Prostate gland (tissue), 2 donors: Measurements from ENCODE around the gene SSUH2.

Experiments used
- POLR2A ChIP-seq: fragments of 450-650 bp; IDR thresholded peaks from one replicate; pipeline ENCODE4 v1.6.1; 2016; ENCODE audit warnings: antibody characterized with exemption, mild to moderate bottlenecking
- POLR2AphosphoS5 ChIP-seq: sonication (generic); formaldehyde crosslinking; IDR thresholded peaks from one replicate; pipeline ENCODE4 v1.6.1; 2017; ENCODE audit warnings: antibody characterized with exemption
- TF ChIP-seq, protein P1 (sequence below), 4 experiments: fragments of 200-600 bp in 2 of 4; fragments of 450-650 bp in 2 of 4; sonication (generic) in 2 of 4; IDR thresholded peaks; 1 replicate in 3 of 4; 2 replicates in 1 of 4; pipeline ENCODE4 v1.5.1; 2016 to 2019; ENCODE audit warnings: antibody characterized with exemption in 4 of 4, mild to moderate bottlenecking in 2 of 4, moderate library complexity in 2 of 4

- TF ChIP-seq, protein P1, sequence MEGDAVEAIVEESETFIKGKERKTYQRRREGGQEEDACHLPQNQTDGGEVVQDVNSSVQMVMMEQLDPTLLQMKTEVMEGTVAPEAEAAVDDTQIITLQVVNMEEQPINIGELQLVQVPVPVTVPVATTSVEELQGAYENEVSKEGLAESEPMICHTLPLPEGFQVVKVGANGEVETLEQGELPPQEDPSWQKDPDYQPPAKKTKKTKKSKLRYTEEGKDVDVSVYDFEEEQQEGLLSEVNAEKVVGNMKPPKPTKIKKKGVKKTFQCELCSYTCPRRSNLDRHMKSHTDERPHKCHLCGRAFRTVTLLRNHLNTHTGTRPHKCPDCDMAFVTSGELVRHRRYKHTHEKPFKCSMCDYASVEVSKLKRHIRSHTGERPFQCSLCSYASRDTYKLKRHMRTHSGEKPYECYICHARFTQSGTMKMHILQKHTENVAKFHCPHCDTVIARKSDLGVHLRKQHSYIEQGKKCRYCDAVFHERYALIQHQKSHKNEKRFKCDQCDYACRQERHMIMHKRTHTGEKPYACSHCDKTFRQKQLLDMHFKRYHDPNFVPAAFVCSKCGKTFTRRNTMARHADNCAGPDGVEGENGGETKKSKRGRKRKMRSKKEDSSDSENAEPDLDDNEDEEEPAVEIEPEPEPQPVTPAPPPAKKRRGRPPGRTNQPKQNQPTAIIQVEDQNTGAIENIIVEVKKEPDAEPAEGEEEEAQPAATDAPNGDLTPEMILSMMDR (IDR thresholded peaks at IDR 0.05), result no peak
- TF ChIP-seq POLR2AphosphoS5 (no peak), POLR2A (no peak)
These were observed 1.8 kb upstream of the SSUH2 start for GRCh38 chr3:8646313-8646938.
